Caco-2 (cell line): Measurements from ENCODE around the gene SGPP1. TPM values are rescaled to one million over a fixed set of nuclear protein-coding genes. Genes with fewer than 3 reads are reported as not detected.

ENCODE experiments used
- BruUV-seq: library from RNA; stranded (reverse); fragments of 400-500 nt; replicated peaks from 2 replicates; lab custom pipeline; 2021; lab: Mats Ljungman, UMichigan
- CTCF ChIA-PET: fragments of 300-600 bp; sonication (Branson Sonifier 250); formaldehyde crosslinking; loops from one replicate; lab custom pipeline; 2022; ENCODE audit warnings: antibody characterized with exemption; lab: Charles Lee
- POLR2A ChIA-PET: fragments of 300-600 bp; sonication (Branson Sonifier 250); formaldehyde crosslinking; loops from one replicate; lab custom pipeline; 2022; ENCODE audit warnings: antibody characterized with exemption; lab: Charles Lee
- DNase-seq, 2 experiments: peaks; one replicate each; pipeline versions ENCODE4 v3.0.0 to v3.0.0-alpha.2; 2020 to 2022
- H3K27me3 ChIP-seq: replicated peaks from 2 replicates; pipeline ENCODE4 v1.6.0; 2011; ENCODE audit warnings: low read length; ENCODE audit not compliant: control insufficient read depth, insufficient read depth
- H3K36me3 ChIP-seq: 2 replicates; pipeline ENCODE4 v1.5.1; 2011; ENCODE audit warnings: low read length; ENCODE audit not compliant: control insufficient read depth, insufficient read depth
- H3K4me1 ChIP-seq: fragments of 250-450 bp; sonication (Bioruptor Pico); 2 replicates; pipeline ENCODE4 v1.5.1; 2020; ENCODE audit warnings: mild to moderate bottlenecking
- H3K4me3 ChIP-seq: 2 replicates; pipeline ENCODE4 v1.5.1; 2011; ENCODE audit warnings: low read depth, mild to moderate bottlenecking, control low read depth, low read length
- H3K9me3 ChIP-seq: fragments of 250-450 bp; sonication (Bioruptor Pico); 2 replicates; pipeline ENCODE4 v1.5.1; 2020; ENCODE audit warnings: mild to moderate bottlenecking, moderate library complexity
- H3K27ac Mint-ChIP-seq: one replicate; pipeline ENCODE4 v1.8.0; 2022; ENCODE audit warnings: mixed read lengths; ENCODE audit not compliant: unreplicated experiment
- H3K27me3 Mint-ChIP-seq: one replicate; pipeline ENCODE4 v1.8.0; 2022; ENCODE audit warnings: mixed read lengths; ENCODE audit not compliant: insufficient read depth, unreplicated experiment
- H3K36me3 Mint-ChIP-seq: one replicate; pipeline ENCODE4 v1.8.0; 2022; ENCODE audit warnings: mild to moderate bottlenecking, mixed read lengths; ENCODE audit not compliant: insufficient read depth, unreplicated experiment
- H3K4me1 Mint-ChIP-seq: one replicate; pipeline ENCODE4 v1.8.0; 2022; ENCODE audit warnings: low read depth, mixed read lengths; ENCODE audit not compliant: unreplicated experiment
- H3K4me3 Mint-ChIP-seq: one replicate; pipeline ENCODE4 v1.8.0; 2022; ENCODE audit warnings: mild to moderate bottlenecking, moderate library complexity, mixed read lengths; ENCODE audit not compliant: unreplicated experiment
- H3K9me3 Mint-ChIP-seq: one replicate; pipeline ENCODE4 v1.8.0; 2022; ENCODE audit warnings: mixed read lengths; ENCODE audit not compliant: unreplicated experiment
- intact Hi-C: fragments of 100-400 bp; cut with micrococcal nuclease; formaldehyde crosslinking; loops from one replicate; pipeline ENCODE4 v1.10.0; 2022; ENCODE audit not compliant: unreplicated experiment
- total RNA-seq: library from RNA; stranded (reverse); gene quantifications from 2 replicates; pipeline ENCODE4 v1.2.3, GENCODE V29; 2022
- TF ChIP-seq, protein P1 (sequence below), 2 experiments: fragments of 200-600 bp in 1 of 2; IDR thresholded peaks; 1 replicate in 1 of 2; 2 replicates in 1 of 2; pipeline versions ENCODE4 v1.5.1 to v1.8.0; 2011 to 2022; ENCODE audit warnings: antibody characterized with exemption in 1 of 2, control low read depth in 1 of 2, inconsistent platforms in 1 of 2, low read depth in 1 of 2, low read length in 1 of 2, mild to moderate bottlenecking in 1 of 2, moderate library complexity in 1 of 2; ENCODE audit not compliant: insufficient read depth in 1 of 2, severe bottlenecking in 1 of 2, unreplicated experiment in 1 of 2

Gene SGPP1
- total RNA-seq, 1 experiment from 2014 or later: 16.9 TPM

DNA sequence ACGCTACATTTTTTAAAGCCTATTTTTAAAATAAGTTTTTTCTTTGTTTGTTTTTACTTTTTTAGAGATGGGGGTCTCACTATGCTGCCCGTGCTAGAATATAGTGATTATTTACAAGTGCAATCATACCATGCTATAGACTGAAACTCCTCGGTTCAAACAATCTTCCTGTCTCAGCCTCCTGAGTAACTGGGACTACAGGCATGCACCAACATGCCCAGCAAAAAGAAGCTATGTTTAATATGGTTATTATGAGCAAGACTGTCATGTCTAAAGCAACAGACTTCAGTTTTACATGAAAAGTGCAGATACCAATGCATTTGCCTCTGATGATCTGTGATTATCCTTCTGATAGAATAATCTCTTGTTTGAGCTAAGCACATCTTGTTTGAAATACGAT, 45.6 kb upstream of the SGPP1 start:
- ChIA-PET CTCF (no interaction called here), POLR2A (no interaction called here)
- no peaks in the 10 kb centered on the region for H3K4me1 ChIP-seq
- Mint-ChIP-seq H3K27ac (no peak overlapping the region), H3K36me3 (no peaks in the 10 kb centered on the region), H3K4me3 (no peak overlapping the region), H3K27me3 (no peaks in the 10 kb centered on the region), H3K4me1 (peaks cover 6% of the 10 kb centered on the region), H3K9me3 (no peaks in the 10 kb centered on the region)
- no peak for DNase-seq
- H3K36me3 ChIP-seq: no peaks in the 10 kb centered on the region
- TF ChIP-seq, protein P1, sequence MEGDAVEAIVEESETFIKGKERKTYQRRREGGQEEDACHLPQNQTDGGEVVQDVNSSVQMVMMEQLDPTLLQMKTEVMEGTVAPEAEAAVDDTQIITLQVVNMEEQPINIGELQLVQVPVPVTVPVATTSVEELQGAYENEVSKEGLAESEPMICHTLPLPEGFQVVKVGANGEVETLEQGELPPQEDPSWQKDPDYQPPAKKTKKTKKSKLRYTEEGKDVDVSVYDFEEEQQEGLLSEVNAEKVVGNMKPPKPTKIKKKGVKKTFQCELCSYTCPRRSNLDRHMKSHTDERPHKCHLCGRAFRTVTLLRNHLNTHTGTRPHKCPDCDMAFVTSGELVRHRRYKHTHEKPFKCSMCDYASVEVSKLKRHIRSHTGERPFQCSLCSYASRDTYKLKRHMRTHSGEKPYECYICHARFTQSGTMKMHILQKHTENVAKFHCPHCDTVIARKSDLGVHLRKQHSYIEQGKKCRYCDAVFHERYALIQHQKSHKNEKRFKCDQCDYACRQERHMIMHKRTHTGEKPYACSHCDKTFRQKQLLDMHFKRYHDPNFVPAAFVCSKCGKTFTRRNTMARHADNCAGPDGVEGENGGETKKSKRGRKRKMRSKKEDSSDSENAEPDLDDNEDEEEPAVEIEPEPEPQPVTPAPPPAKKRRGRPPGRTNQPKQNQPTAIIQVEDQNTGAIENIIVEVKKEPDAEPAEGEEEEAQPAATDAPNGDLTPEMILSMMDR (IDR thresholded peaks at IDR 0.05; ENCODE audit: insufficient read depth in 1 of 2, low read depth in 1 of 2, low read length in 1 of 2, severe bottlenecking in 1 of 2, unreplicated experiment in 1 of 2): no peak
- no TSS peak for BruUV-seq
- H3K27me3 ChIP-seq: no peaks in the 10 kb centered on the region
- H3K4me3 ChIP-seq: no peak overlapping the region
- no peaks in the 10 kb centered on the region for H3K9me3 ChIP-seq
- intact Hi-C loops: loop anchor here (5.0 to 10.0 kb wide), 2 partner anchors 231 to 389 kb away; partner anchors contain the start of gene PPP2R5E

DNA sequence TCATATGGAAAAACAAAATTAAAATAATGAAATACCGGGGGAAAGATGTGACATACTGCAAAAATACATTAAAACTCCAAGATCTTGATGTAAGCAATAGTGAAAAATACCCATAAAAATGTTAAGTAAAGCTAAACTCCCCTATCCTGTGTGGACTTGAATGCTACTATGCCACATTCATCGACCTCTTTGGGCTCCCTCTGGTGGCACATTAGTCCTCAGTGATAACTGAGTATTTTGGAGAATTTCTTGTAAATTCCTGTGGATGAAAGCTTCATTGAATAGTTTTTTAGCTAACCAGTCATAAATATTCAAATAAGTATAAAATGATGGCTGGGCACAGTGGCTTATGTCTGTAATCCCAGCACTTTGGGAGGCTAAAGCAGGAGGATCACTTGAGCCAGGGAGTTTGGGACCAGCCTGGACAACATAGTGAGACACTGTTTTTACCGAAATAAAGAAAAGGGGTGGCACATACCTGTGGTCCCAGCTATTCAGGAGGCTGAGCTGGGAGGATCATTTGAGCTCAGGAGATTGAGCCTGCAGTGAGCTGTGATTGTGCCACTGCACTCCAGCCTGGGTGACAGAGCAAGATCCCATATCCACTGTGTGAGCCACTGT, 42.4 kb upstream of the SGPP1 start:
- H3K27me3 Mint-ChIP-seq: no peaks in the 10 kb centered on the region
- Histone ChIP-seq H3K36me3 (no peaks in the 10 kb centered on the region), H3K4me1 (peaks cover 4% of the 10 kb centered on the region; the same call in 1 of the 2 replicates), H3K9me3 (no peaks in the 10 kb centered on the region), H3K4me3 (no peak overlapping the region), H3K27me3 (no peaks in the 10 kb centered on the region)
- no peaks in the 10 kb centered on the region for H3K9me3 Mint-ChIP-seq
- TF ChIP-seq, protein P1 (IDR thresholded peaks at IDR 0.05; ENCODE audit: insufficient read depth in 1 of 2, low read depth in 1 of 2, low read length in 1 of 2, severe bottlenecking in 1 of 2, unreplicated experiment in 1 of 2): peak; percentile 59 to 69
- no TSS peak for BruUV-seq
- POLR2A ChIA-PET: no interaction called here
- H3K4me1 Mint-ChIP-seq: peaks cover 7% of the 10 kb centered on the region
- intact Hi-C loops: loop anchor here (1.0 to 10.0 kb wide), 5 partner anchors 42 to 385 kb away; partner anchors contain the start of genes PPP2R5E, SGPP1 and WDR89
- H3K27ac Mint-ChIP-seq: no peak overlapping the region
- no peaks in the 10 kb centered on the region for H3K36me3 Mint-ChIP-seq
- CTCF ChIA-PET: interaction anchor here (0.5 to 1.7 kb wide), 8 partner anchors 13 to 618 kb away, joined by 3 to 11 read pairs (median 3); partner anchors contain the start of genes SGPP1 and WDR89
- DNase-seq: peak in 1 of 2 experiments; percentile 54
- no peak overlapping the region for H3K4me3 Mint-ChIP-seq

DNA sequence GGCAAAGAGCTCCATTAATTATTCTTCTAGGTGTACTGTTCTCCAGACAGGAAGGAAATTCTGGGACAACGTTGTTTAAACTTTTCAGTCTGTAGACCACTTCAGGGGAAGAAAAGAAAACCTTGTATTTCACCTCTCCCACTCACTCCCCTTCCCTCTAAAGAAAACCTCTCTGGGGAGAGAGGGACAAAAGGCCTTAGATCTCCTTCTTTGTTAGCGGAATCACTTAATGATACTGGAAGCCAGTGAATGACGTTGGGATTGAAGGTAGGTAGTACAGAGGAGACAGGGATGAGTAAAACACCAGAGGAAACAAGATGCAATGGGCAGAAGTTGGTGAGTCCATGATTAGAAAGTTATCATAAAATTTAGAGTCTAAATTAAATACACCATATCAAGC, 38.7 kb upstream of the SGPP1 start:
- CTCF ChIA-PET: no interaction called here
- Histone ChIP-seq H3K36me3 (no peaks in the 10 kb centered on the region), H3K9me3 (no peaks in the 10 kb centered on the region), H3K27me3 (no peaks in the 10 kb centered on the region), H3K4me3 (no peak overlapping the region), H3K4me1 (peaks cover 4% of the 10 kb centered on the region; the same call in 1 of the 2 replicates)
- Mint-ChIP-seq H3K4me1 (peaks cover 8% of the 10 kb centered on the region), H3K27ac (no peak overlapping the region), H3K36me3 (no peaks in the 10 kb centered on the region), H3K27me3 (no peaks in the 10 kb centered on the region), H3K9me3 (no peaks in the 10 kb centered on the region), H3K4me3 (no peak overlapping the region)
- POLR2A ChIA-PET: no interaction called here
- DNase-seq: no peak
- BruUV-seq: no TSS peak
- intact Hi-C loops: no loop called here
- TF ChIP-seq, protein P1 (IDR thresholded peaks at IDR 0.05; ENCODE audit: insufficient read depth in 1 of 2, low read depth in 1 of 2, low read length in 1 of 2, severe bottlenecking in 1 of 2, unreplicated experiment in 1 of 2): no peak
